Left lung (tissue), 10 donors: ENCODE data around the gene ZCCHC24. TPM values are rescaled to one million over a fixed set of nuclear protein-coding genes. Genes with fewer than 3 reads are reported as not detected.

ENCODE experiments used
- ATAC-seq: fragments of 200-7000 bp; cut with Tn5 transposase; one replicate; pipeline ENCODE4 v1.9.1; 2020; ENCODE audit warnings: moderate library complexity
- DNase-seq, 4 donors: peaks; one replicate each; pipeline ENCODE4 v3.0.0-alpha.2; 2013 to 2020
- H3K27ac ChIP-seq, 2 donors: fragments of 200-600 bp; sonication (generic) in 1 of 2; one replicate each; pipeline versions ENCODE4 v1.5.0 to v1.8.0; 2020 to 2021
- H3K27me3 ChIP-seq, 2 donors: fragments of 200-600 bp; sonication (generic) in 1 of 2; one replicate each; pipeline versions ENCODE4 v1.5.0 to v1.8.0; 2020 to 2021
- H3K36me3 ChIP-seq, 2 donors: fragments of 200-600 bp; sonication (generic) in 1 of 2; one replicate each; pipeline versions ENCODE4 v1.5.0 to v1.8.0; 2020 to 2021
- H3K4me1 ChIP-seq, 2 donors: fragments of 200-600 bp; one replicate each; pipeline ENCODE4 v1.8.0; 2021
- H3K4me3 ChIP-seq, 2 donors: fragments of 200-600 bp; sonication (generic) in 1 of 2; one replicate each; pipeline versions ENCODE4 v1.5.0 to v1.8.0; 2020 to 2021; ENCODE audit warnings: mild to moderate bottlenecking in 1 of 2
- H3K9me3 ChIP-seq, 2 donors: fragments of 200-600 bp; sonication (generic) in 1 of 2; one replicate each; pipeline versions ENCODE4 v1.5.0 to v1.8.0; 2020 to 2021
- intact Hi-C, 2 donors: fragments of 100-400 bp; cut with DNase I; formaldehyde crosslinking; loops; one replicate each; pipeline versions ENCODE4 v1.11.2 to v1.14.2; 2022
- polyA plus RNA-seq, 6 donors: library from polyadenylated mRNA; unstranded; fragments of 120-200 nt; gene quantifications; one replicate each; pipeline ENCODE4 v1.2.1, GENCODE V29; 2013; ENCODE audit not compliant: insufficient read length in 6 of 6
- total RNA-seq, 2 donors: library from RNA; stranded (reverse); fragmentation: NEBNext Ultra II Directional; extraction: Animal tissue kit (Norgen Biotek cat#: 25700); gene quantifications; one replicate each; pipeline ENCODE4 v1.2.1, GENCODE V29; 2021
- TF ChIP-seq, protein P1 (sequence below), 2 donors: fragments of 200-600 bp; sonication (generic) in 1 of 2; IDR thresholded peaks; one replicate each; pipeline versions ENCODE4 v1.5.0 to v1.8.0; 2021; ENCODE audit warnings: antibody characterized with exemption in 2 of 2
- donor health status: DM: no; HTN: yes; CAD: no.
- donor health status: DM: no; HTN: no; CAD: no.

ZCCHC24 gene
- total and polyA plus RNA-seq, 8 donors: 28.9 to 48.3 (median 37.1) TPM

DNA sequence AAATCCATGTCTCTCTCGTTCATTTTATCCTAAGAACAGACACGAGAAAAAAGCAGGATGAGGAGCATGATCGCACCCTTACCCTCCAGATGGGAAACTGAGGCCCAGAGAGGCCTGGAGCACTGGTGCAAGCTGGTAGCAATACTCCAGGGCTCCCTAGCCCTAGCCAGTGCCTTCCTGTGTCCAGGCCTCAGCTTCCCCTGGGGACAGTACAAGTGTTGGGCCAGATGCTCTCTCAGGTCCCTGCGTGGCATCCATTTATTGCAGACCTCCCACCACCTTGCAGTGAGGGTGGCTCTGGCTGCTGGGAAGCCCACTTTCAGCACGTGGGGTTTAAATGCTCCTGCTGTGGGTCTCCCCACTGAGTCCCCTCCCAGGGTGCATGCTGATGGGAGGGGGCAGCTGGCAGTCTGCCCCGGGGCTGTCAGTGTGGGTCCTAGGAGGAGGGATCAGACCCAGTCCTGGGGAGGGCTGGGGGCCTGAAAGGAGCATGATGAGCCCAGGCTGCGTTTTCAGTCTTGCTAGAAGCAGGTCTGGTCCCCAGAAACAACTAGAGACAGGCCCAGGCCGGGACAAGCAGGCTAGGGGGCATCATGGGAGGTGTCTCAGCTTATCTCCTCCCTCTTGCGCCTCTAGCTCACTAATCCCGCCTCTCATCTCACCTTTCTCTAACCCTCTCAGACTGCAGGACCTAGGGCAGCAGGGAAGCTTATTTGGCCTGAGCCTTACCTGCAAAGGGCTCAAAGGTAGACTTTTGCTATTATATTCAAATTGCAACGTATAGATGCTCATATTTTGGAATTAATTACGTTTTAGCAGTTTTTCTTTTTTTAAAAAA is 98.8 kb downstream of the ZCCHC24 start:
- Histone ChIP-seq H3K27ac (peak overlapping the region in 1 of 2 donors; percentile 97), H3K4me1 (peaks cover 10 to 62% of the 10 kb centered on the region in 2 donors), H3K4me3 (peak overlapping the region in 1 of 2 donors; percentile 94), H3K36me3 (peaks cover 0 to 29% of the 10 kb centered on the region in 2 donors), H3K27me3 (no peaks in the 10 kb centered on the region), H3K9me3 (no peaks in the 10 kb centered on the region)
- TF ChIP-seq, protein P1, sequence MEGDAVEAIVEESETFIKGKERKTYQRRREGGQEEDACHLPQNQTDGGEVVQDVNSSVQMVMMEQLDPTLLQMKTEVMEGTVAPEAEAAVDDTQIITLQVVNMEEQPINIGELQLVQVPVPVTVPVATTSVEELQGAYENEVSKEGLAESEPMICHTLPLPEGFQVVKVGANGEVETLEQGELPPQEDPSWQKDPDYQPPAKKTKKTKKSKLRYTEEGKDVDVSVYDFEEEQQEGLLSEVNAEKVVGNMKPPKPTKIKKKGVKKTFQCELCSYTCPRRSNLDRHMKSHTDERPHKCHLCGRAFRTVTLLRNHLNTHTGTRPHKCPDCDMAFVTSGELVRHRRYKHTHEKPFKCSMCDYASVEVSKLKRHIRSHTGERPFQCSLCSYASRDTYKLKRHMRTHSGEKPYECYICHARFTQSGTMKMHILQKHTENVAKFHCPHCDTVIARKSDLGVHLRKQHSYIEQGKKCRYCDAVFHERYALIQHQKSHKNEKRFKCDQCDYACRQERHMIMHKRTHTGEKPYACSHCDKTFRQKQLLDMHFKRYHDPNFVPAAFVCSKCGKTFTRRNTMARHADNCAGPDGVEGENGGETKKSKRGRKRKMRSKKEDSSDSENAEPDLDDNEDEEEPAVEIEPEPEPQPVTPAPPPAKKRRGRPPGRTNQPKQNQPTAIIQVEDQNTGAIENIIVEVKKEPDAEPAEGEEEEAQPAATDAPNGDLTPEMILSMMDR (IDR thresholded peaks at IDR 0.05): no peak
- ATAC-seq (no peak), DNase-seq (no peak)
- intact Hi-C loops: no loop called here

GRCh38 chr10:79346012-79346340 is 99.4 kb downstream of the ZCCHC24 start:
- Histone ChIP-seq H3K9me3 (no peaks in the 10 kb centered on the region), H3K27ac (no peak overlapping the region), H3K36me3 (peaks cover 0 to 23% of the 10 kb centered on the region in 2 donors), H3K27me3 (no peaks in the 10 kb centered on the region), H3K4me3 (no peak overlapping the region), H3K4me1 (peaks cover 10 to 55% of the 10 kb centered on the region in 2 donors)
- intact Hi-C loops: no loop called here
- TF ChIP-seq, protein P1 (IDR thresholded peaks at IDR 0.05): no peak
- DNase-seq: no peak
- no peak for ATAC-seq

GRCh38 chr10:79345241-79346011 is 100.0 kb downstream of the ZCCHC24 start:
- intact Hi-C loops: no loop called here
- H3K4me1 ChIP-seq: peaks cover 10 to 50% of the 10 kb centered on the region in 2 donors
- TF ChIP-seq, protein P1 (IDR thresholded peaks at IDR 0.05): no peak
- H3K36me3 ChIP-seq: peaks cover 0 to 17% of the 10 kb centered on the region in 2 donors
- ATAC-seq (no peak), DNase-seq (no peak)
- H3K27me3 ChIP-seq: no peaks in the 10 kb centered on the region
- no peaks in the 10 kb centered on the region for H3K9me3 ChIP-seq
- no peak overlapping the region for H3K27ac ChIP-seq
- no peak overlapping the region for H3K4me3 ChIP-seq

GRCh38 chr10:79344502-79345195 is 100.8 kb downstream of the ZCCHC24 start:
- no peaks in the 10 kb centered on the region for H3K9me3 ChIP-seq
- TF ChIP-seq, protein P1 (IDR thresholded peaks at IDR 0.05): no peak
- intact Hi-C loops: no loop called here
- peak in 1 of 4 donors; percentile 33 for DNase-seq
- no peak overlapping the region for H3K27ac ChIP-seq
- H3K4me1 ChIP-seq: peaks cover 10 to 42% of the 10 kb centered on the region in 2 donors
- no peak overlapping the region for H3K4me3 ChIP-seq
- H3K27me3 ChIP-seq: no peaks in the 10 kb centered on the region
- no peak for ATAC-seq
- peaks cover 0 to 10% of the 10 kb centered on the region in 2 donors for H3K36me3 ChIP-seq
